Measurements from ENCODE around the gene CCDC88C.

The CCDC88C gene

GRCh38 chr14:91329486-91330014, 88.1 kb downstream of the CCDC88C start:
- Histone ChIP-seq H2AFZ (no peak overlapping the region), H3K79me2 (peaks cover 3% of the 10 kb centered on the region), H3K36me3 (ENCODE audit: control insufficient read depth, insufficient read depth, low read length) (no peaks in the 10 kb centered on the region), H3K4me3 (ENCODE audit: low read depth, low read length) (no peak overlapping the region), H3K9me3 (ENCODE audit: control insufficient read depth, low read length) (no peaks in the 10 kb centered on the region), H3K9ac (no peak overlapping the region), H3K27me3 (ENCODE audit: control insufficient read depth, insufficient read depth, low read length) (no peaks in the 10 kb centered on the region), H3K27ac (no peak overlapping the region), H3K4me2 (ENCODE audit: low read length) (no peak overlapping the region), H3K4me1 (peaks cover 27% of the 10 kb centered on the region)
- no peak for TF ChIP-seq CTCF (IDR thresholded peaks at IDR 0.05)

GRCh38 chr14:91328313-91329050, 89.1 kb downstream of the CCDC88C start:
- Histone ChIP-seq H3K9ac (no peak overlapping the region), H3K4me2 (ENCODE audit: low read length) (no peak overlapping the region), H3K4me3 (ENCODE audit: low read depth, low read length) (no peak overlapping the region), H2AFZ (no peak overlapping the region), H3K36me3 (ENCODE audit: control insufficient read depth, insufficient read depth, low read length) (no peaks in the 10 kb centered on the region), H3K27ac (no peak overlapping the region), H3K79me2 (peaks cover 6% of the 10 kb centered on the region), H3K9me3 (ENCODE audit: control insufficient read depth, low read length) (no peaks in the 10 kb centered on the region), H3K27me3 (ENCODE audit: control insufficient read depth, insufficient read depth, low read length) (no peaks in the 10 kb centered on the region), H3K4me1 (peaks cover 31% of the 10 kb centered on the region)
- TF ChIP-seq CTCF (IDR thresholded peaks at IDR 0.05): no peak

GRCh38 chr14:91327661-91328312, 89.8 kb downstream of the CCDC88C start:
- H3K4me1 ChIP-seq: peaks cover 31% of the 10 kb centered on the region
- no peak overlapping the region for H3K4me2 ChIP-seq (ENCODE audit: low read length)
- no peaks in the 10 kb centered on the region for H3K36me3 ChIP-seq (ENCODE audit: control insufficient read depth, insufficient read depth, low read length)
- H3K4me3 ChIP-seq (ENCODE audit: low read depth, low read length): no peak overlapping the region
- H3K79me2 ChIP-seq: peaks cover 7% of the 10 kb centered on the region
- TF ChIP-seq CTCF (IDR thresholded peaks at IDR 0.05): no peak
- H3K9ac ChIP-seq: no peak overlapping the region
- no peaks in the 10 kb centered on the region for H3K9me3 ChIP-seq (ENCODE audit: control insufficient read depth, low read length)
- no peak overlapping the region for H2AFZ ChIP-seq
- H3K27ac ChIP-seq: no peak overlapping the region
- H3K27me3 ChIP-seq (ENCODE audit: control insufficient read depth, insufficient read depth, low read length): no peaks in the 10 kb centered on the region

GRCh38 chr14:91327250-91327595, 90.4 kb downstream of the CCDC88C start:
- H3K4me3 ChIP-seq (ENCODE audit: low read depth, low read length): no peak overlapping the region
- no peak overlapping the region for H2AFZ ChIP-seq
- H3K36me3 ChIP-seq (ENCODE audit: control insufficient read depth, insufficient read depth, low read length): no peaks in the 10 kb centered on the region
- peaks cover 7% of the 10 kb centered on the region for H3K79me2 ChIP-seq
- no peak overlapping the region for H3K27ac ChIP-seq
- no peak overlapping the region for H3K4me2 ChIP-seq (ENCODE audit: low read length)
- no peaks in the 10 kb centered on the region for H3K9me3 ChIP-seq (ENCODE audit: control insufficient read depth, low read length)
- peaks cover 26% of the 10 kb centered on the region for H3K4me1 ChIP-seq
- TF ChIP-seq CTCF (IDR thresholded peaks at IDR 0.05): no peak
- H3K9ac ChIP-seq: no peak overlapping the region
- H3K27me3 ChIP-seq (ENCODE audit: control insufficient read depth, insufficient read depth, low read length): no peaks in the 10 kb centered on the region

Measured in parathyroid adenoma (tissue), 2 donors.